Activated T-cell treated with anti-CD3 and anti-CD28 coated beads, Interleukin-2, amount 50 U/mL, for 72 hours (primary cell): ENCODE data around the gene C3orf18. TPM values are rescaled to one million over a fixed set of nuclear protein-coding genes. Genes with fewer than 3 reads are reported as not detected.

Source experiments
- ATAC-seq, 2 donors: fragments of 150-1000 bp; cut with Tn5 transposase; replicated peaks in 1 of 2; 2 replicates each; pipeline ENCODE4 v1.10.0; 2021; ENCODE audit warnings: moderate library complexity in 2 of 2, mild to moderate bottlenecking in 1 of 2
- DNase-seq, 2 donors: peaks; one replicate each; pipeline ENCODE4 v3.0.0; 2021 to 2022; ENCODE audit warnings: mixed read lengths in 1 of 2
- H3K27ac Mint-ChIP-seq: one replicate; pipeline ENCODE4 v1.8.0; 2022; ENCODE audit warnings: mild to moderate bottlenecking, moderate library complexity, mixed read lengths
- H3K27me3 Mint-ChIP-seq: one replicate; pipeline ENCODE4 v1.8.0; 2022; ENCODE audit warnings: low read depth, mixed read lengths
- H3K36me3 Mint-ChIP-seq, 2 donors: one replicate each; pipeline ENCODE4 v1.8.0; 2022; ENCODE audit warnings: mixed read lengths in 2 of 2, mild to moderate bottlenecking in 1 of 2; ENCODE audit not compliant: insufficient read depth in 2 of 2
- H3K4me1 Mint-ChIP-seq: one replicate; pipeline ENCODE4 v1.8.0; 2022; ENCODE audit warnings: low read depth, mixed read lengths
- H3K4me3 Mint-ChIP-seq, 2 donors: one replicate each; pipeline ENCODE4 v1.8.0; 2022; ENCODE audit warnings: mild to moderate bottlenecking in 2 of 2, mixed read lengths in 2 of 2, moderate library complexity in 2 of 2
- H3K9me3 Mint-ChIP-seq, 2 donors: one replicate each; pipeline ENCODE4 v1.8.0; 2022; ENCODE audit warnings: mixed read lengths in 2 of 2
- total RNA-seq, 2 donors: library from RNA; stranded (reverse); gene quantifications; one replicate each; pipeline ENCODE4 v1.2.3, GENCODE V29; 2022

Gene C3orf18
- total RNA-seq, 2 donors from 2014 or later: 22.7 to 32.5 TPM

DNA sequence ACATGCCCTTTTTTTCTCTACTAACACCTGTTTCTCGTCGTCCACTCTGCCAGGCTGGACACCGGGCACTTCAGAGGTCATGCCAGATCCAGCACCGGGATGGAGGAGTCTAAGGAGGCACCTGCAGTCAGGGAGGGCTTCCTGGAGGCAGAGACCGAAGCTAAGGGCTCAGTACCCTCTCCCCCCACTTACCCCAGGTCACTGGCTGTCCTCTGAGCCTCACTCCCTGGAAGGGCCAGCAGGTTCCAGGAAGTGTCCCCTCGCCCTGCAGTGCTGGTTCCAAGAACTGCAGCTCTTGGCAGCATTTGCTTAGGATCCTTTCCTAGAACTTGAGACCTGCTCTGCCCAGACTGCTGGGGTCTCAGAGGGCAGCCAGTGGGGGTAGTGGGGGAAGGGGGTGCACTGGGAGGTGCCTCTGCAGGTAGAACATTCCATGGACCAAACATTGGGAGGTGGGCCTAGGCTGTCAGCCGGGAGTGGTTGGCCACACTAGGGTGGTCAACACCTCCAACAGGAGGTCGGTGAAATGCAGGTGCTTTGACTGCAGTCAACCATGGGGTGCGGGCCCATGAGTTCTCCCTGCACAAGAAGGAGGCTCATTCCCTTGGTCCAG is 32.7 kb upstream of the C3orf18 start:
- peak overlapping the region; percentile 87 to 92 for H3K4me3 Mint-ChIP-seq
- H3K27me3 Mint-ChIP-seq: no peaks in the 10 kb centered on the region
- peaks cover 4 to 19% of the 10 kb centered on the region in 2 donors for H3K36me3 Mint-ChIP-seq
- peaks cover 85% of the 10 kb centered on the region for H3K4me1 Mint-ChIP-seq
- H3K9me3 Mint-ChIP-seq: no peaks in the 10 kb centered on the region
- peak overlapping the region; percentile 100 for H3K27ac Mint-ChIP-seq
- ATAC-seq: no peak
- DNase-seq: no peak

DNA sequence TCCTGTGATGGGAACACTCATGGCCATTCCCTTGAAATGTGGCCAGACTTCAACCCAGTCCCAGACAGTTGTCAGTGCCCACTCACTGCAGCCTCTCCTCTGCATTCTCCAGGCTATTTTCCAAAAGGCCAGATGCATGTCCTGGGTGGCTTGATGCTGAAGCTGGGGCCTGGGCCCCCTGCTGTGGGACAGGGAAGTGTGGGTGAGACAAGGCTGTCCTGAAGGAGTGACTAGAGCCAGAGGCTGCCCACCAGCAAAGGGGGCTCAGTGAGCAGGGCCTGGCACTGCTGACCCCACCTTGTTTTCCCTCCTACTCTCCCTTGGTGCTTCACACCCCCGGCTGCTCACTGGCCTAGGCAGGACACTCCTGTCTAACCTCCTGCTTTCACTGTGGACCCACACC is 32.2 kb upstream of the C3orf18 start:
- no peak for ATAC-seq
- DNase-seq: no peak
- H3K4me3 Mint-ChIP-seq: peak overlapping the region; percentile 87 to 92
- peaks cover 4 to 16% of the 10 kb centered on the region in 2 donors for H3K36me3 Mint-ChIP-seq
- H3K27ac Mint-ChIP-seq: peak overlapping the region; percentile 100
- H3K9me3 Mint-ChIP-seq: no peaks in the 10 kb centered on the region
- peaks cover 85% of the 10 kb centered on the region for H3K4me1 Mint-ChIP-seq
- H3K27me3 Mint-ChIP-seq: no peaks in the 10 kb centered on the region

- peaks cover 85% of the 10 kb centered on the region for H3K4me1 Mint-ChIP-seq
- H3K4me3 Mint-ChIP-seq: peak overlapping the region; percentile 87 to 92
- no peaks in the 10 kb centered on the region for H3K27me3 Mint-ChIP-seq
- peak overlapping the region; percentile 100 for H3K27ac Mint-ChIP-seq
- DNase-seq: no peak
- peaks cover 4 to 13% of the 10 kb centered on the region in 2 donors for H3K36me3 Mint-ChIP-seq
- no peak for ATAC-seq
- no peaks in the 10 kb centered on the region for H3K9me3 Mint-ChIP-seq
Measured at GRCh38 chr3:50599115-50599715, 31.7 kb upstream of the C3orf18 start.

DNA sequence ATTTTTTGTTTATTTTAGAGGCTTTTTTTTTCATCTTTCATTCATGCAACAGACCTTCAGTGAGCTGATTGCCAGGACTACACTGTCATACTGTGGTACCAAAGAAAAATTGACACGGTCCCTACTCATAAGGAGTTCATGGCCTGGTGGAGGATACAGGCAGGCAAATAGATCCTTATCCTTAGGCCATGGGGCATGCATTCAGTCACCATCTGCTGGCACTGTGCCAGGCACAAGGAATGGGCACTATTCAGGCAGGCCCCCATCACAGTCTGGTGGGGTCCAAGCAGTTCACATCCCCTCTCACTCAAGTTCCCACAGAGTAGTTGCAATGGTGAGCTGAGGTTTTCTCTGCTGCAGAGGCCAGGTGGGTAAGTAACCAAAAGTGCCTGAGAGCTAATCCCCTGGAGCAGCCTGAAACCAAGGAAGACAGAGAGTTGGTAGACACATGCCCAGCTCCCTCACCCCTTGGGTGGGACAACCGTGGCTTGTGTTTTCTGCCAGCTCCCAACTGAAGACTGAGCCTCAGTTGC is 26.8 kb upstream of the C3orf18 start:
- ATAC-seq (no peak), DNase-seq (no peak)
- H3K4me3 Mint-ChIP-seq: peak overlapping the region; percentile 6 to 71
- peaks cover 85% of the 10 kb centered on the region for H3K4me1 Mint-ChIP-seq
- H3K27ac Mint-ChIP-seq: peak overlapping the region; percentile 97
- no peaks in the 10 kb centered on the region for H3K9me3 Mint-ChIP-seq
- no peaks in the 10 kb centered on the region for H3K27me3 Mint-ChIP-seq
- peaks cover under 1 to 8% of the 10 kb centered on the region in 2 donors for H3K36me3 Mint-ChIP-seq

- ATAC-seq: no peak
- peak overlapping the region; percentile 97 for H3K27ac Mint-ChIP-seq
- H3K9me3 Mint-ChIP-seq: no peaks in the 10 kb centered on the region
- peaks cover 87% of the 10 kb centered on the region for H3K4me1 Mint-ChIP-seq
- H3K36me3 Mint-ChIP-seq: peaks cover 3 to 5% of the 10 kb centered on the region in 2 donors
- H3K27me3 Mint-ChIP-seq: no peaks in the 10 kb centered on the region
- H3K4me3 Mint-ChIP-seq: peak overlapping the region; percentile 71 to 78
- DNase-seq: no peak
Measured at GRCh38 chr3:50592568-50592967, 25.0 kb upstream of the C3orf18 start.

DNA sequence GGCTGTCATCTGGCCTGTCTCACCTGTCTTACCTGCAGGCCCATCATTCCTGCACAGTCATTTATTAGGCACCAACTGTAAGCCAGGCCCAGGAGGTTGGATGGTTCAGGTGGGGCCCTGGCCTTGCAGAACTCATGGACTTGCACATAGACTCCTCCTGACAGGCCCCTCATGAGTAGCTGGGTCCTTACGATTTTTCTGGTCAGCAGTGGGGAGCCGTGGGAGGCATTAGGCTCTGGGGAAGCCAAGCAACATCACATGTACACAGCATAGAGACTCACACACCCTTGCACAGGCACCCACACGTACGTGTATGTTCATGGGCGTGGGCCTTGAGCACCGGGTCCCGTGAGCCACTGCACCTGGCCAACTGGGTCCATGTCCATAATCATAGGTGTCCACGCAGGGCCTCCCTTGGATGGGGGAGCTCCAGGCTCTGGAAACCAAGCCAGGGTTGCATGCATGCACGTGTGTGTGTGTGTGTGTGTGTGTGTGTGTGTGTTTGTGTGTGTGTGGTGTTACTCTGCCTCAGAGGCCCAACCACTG is 23.7 kb upstream of the C3orf18 start:
- Mint-ChIP-seq H3K36me3 (peaks cover 3 to 5% of the 10 kb centered on the region in 2 donors), H3K9me3 (no peaks in the 10 kb centered on the region), H3K27me3 (no peaks in the 10 kb centered on the region), H3K27ac (peak overlapping the region; percentile 97), H3K4me1 (peaks cover 100% of the 10 kb centered on the region), H3K4me3 (peak overlapping the region; percentile 71 to 78)
- no peak for DNase-seq
- peak; percentile 8 to 12 for ATAC-seq

GRCh38 chr3:50588759-50589433 is 21.3 kb upstream of the C3orf18 start:
- H3K9me3 Mint-ChIP-seq: no peaks in the 10 kb centered on the region
- peaks cover 100% of the 10 kb centered on the region for H3K4me1 Mint-ChIP-seq
- no peaks in the 10 kb centered on the region for H3K27me3 Mint-ChIP-seq
- peaks cover 9 to 10% of the 10 kb centered on the region in 2 donors for H3K36me3 Mint-ChIP-seq
- ATAC-seq: no peak
- peak overlapping the region; percentile 93 for H3K27ac Mint-ChIP-seq
- DNase-seq: no peak
- H3K4me3 Mint-ChIP-seq: peak overlapping the region; percentile 69 to 78

DNA sequence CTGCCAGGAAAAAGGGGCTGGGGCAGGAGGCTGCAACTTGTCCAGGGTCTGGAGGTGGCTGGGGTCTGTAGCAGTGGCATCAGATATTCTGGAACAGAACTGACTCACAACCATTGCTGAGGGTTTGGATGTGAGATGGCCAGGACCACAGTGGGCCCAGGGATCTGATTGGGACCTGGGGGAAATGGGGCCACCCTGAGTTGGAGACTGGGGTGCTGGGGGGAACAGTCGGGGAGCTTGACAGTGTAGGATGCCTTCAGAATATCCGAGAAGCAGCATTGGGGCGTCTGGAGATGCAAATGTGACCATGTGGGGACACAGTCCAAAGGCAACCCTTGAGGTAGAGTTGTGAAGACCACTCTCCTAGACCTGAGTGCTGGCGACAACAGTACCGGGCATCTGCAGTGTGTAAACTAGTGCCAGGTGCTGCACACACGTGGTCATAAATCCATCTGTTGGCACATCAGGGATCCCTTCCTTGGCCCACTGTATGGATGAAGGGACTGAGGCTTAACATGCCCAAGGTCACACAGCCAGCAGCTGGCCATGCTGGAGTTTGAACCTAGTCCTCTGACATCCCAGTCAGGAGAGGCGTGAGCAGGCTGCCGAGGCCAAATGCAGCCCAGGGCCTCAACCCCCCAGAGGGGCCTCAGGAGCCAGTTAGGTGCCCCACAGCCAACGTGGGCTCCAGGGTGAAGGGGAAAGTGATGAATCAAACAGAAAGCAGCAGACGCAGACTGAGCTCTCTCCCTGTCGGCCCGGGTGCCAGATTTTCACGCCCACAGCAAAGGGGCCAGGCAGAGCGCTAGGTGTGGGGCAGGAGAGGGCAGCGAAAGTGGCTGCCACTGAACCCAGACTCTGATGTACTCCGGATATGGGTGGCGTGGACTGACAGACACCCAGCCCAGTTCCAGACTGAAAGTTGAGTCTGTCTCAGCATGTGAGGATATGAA is 20.5 kb upstream of the C3orf18 start:
- Mint-ChIP-seq H3K4me1 (peaks cover 100% of the 10 kb centered on the region), H3K4me3 (peak overlapping the region; percentile 69 to 78), H3K27ac (peak overlapping the region; percentile 93), H3K36me3 (peaks cover 11 to 14% of the 10 kb centered on the region in 2 donors), H3K9me3 (no peaks in the 10 kb centered on the region), H3K27me3 (no peaks in the 10 kb centered on the region)
- DNase-seq: peak; percentile 91 to 93
- peak; percentile 66 to 67 for ATAC-seq

GRCh38 chr3:50587373-50587772 is 19.8 kb upstream of the C3orf18 start:
- Mint-ChIP-seq H3K27me3 (no peaks in the 10 kb centered on the region), H3K27ac (peak overlapping the region; percentile 93), H3K9me3 (no peaks in the 10 kb centered on the region), H3K36me3 (peaks cover 11 to 16% of the 10 kb centered on the region in 2 donors), H3K4me3 (peak overlapping the region; percentile 69 to 78), H3K4me1 (peaks cover 100% of the 10 kb centered on the region)
- DNase-seq (no peak), ATAC-seq (no peak)

- peaks cover 11 to 18% of the 10 kb centered on the region in 2 donors for H3K36me3 Mint-ChIP-seq
Measured at GRCh38 chr3:50586763-50587070, 19.2 kb upstream of the C3orf18 start.

DNA sequence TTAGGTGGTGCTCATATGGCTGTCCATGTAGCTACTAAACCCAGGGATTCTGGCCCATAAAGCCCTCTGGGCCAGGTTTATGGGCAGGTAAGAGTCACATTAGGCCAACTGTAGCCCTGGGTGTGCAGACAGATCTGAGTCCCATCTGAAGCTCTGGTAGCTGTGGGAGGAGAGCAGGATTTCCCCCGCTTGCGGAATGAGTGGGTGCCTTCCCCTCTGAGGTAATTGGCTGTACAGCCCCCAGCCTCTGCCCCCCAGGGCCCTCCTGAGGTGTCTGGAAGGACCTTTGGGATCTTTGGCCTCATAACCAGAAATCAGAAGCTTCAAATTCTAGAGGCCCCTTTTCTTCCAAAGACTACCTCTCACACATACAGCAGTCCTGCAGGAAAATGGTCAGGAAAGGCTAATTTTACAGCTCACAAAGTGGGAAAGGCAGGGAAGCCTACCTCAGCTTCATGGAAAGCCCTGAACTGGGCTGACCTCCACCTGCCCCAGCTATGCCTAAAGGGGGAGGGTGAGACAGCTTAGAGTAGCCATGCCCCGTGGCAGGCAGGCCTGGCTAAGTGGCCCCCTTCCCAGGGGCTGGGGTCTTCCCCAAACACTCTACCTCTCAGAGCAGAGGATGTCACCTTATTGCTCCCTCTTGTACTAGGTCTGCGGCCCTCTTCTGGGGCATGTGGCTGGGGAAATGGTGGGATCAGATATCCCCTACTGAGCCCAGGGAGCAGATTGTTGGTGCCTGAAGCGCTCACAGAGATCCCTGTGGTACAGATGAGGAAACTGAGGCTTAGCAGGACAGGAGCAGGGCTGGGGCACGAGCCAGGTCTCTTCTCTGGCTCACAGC is 18.6 kb upstream of the C3orf18 start:
- peak overlapping the region; percentile 40 for H3K27ac Mint-ChIP-seq
- peaks cover 100% of the 10 kb centered on the region for H3K4me1 Mint-ChIP-seq
- ATAC-seq: peak; percentile 6 to 16
- DNase-seq: peak; percentile 73 to 74
- H3K4me3 Mint-ChIP-seq: peak overlapping the region; percentile 48 to 78
- peaks cover 11 to 18% of the 10 kb centered on the region in 2 donors for H3K36me3 Mint-ChIP-seq
- no peaks in the 10 kb centered on the region for H3K9me3 Mint-ChIP-seq
- no peaks in the 10 kb centered on the region for H3K27me3 Mint-ChIP-seq

More at GRCh38 chr3:50586763-50587070, 19.2 kb upstream of the C3orf18 start:
- Mint-ChIP-seq H3K27ac (peak overlapping the region; percentile 93), H3K4me3 (peak overlapping the region; percentile 10 to 78), H3K4me1 (peaks cover 100% of the 10 kb centered on the region), H3K9me3 (no peaks in the 10 kb centered on the region), H3K27me3 (no peaks in the 10 kb centered on the region)
- DNase-seq (no peak), ATAC-seq (no peak)
